Middle frontal gyrus (tissue), 1 donor: ENCODE measurements around the gene CCDC27.
A peak's percentile ranks its signal among the peaks of the same experiment; 100 is the strongest.

ENCODE experiments used
- DNase-seq: peaks from one replicate; pipeline ENCODE4 v3.0.0-alpha.2; 2015; ENCODE audit warnings: low spot score; ENCODE audit errors: extremely low spot score

Gene CCDC27

GRCh38 chr1:3717715-3718601, 34.3 kb upstream of the CCDC27 start:
- no peak for DNase-seq

GRCh38 chr1:3718764-3719163, 33.5 kb upstream of the CCDC27 start:
- no peak for DNase-seq

GRCh38 chr1:3721955-3722465, 30.2 kb upstream of the CCDC27 start:
- DNase-seq, result no peak

- DNase-seq, result no peak
These were observed 29.4 kb upstream of the CCDC27 start for GRCh38 chr1:3722846-3723245.

- DNase-seq, result peak; percentile 20
These were observed 27.7 kb upstream of the CCDC27 start for GRCh38 chr1:3724416-3725030.

- DNase-seq, result no peak
These were observed 26.9 kb upstream of the CCDC27 start for GRCh38 chr1:3725366-3725765.

- DNase-seq, result no peak
These were observed 25.0 kb upstream of the CCDC27 start for GRCh38 chr1:3727042-3727824.

- DNase-seq, result no peak
These were observed 24.1 kb upstream of the CCDC27 start for GRCh38 chr1:3727825-3728776.

- DNase-seq, result no peak
These were observed 22.4 kb upstream of the CCDC27 start for GRCh38 chr1:3729594-3730542.

GRCh38 chr1:3730543-3731247, 21.6 kb upstream of the CCDC27 start:
- no peak for DNase-seq

GRCh38 chr1:3731583-3732433, 20.4 kb upstream of the CCDC27 start:
- DNase-seq, result no peak

GRCh38 chr1:3732434-3733093, 19.7 kb upstream of the CCDC27 start:
- DNase-seq, result no peak

- no peak for DNase-seq
These were observed 19.0 kb upstream of the CCDC27 start for GRCh38 chr1:3733094-3733882.

- DNase-seq, result no peak
These were observed 18.2 kb upstream of the CCDC27 start for GRCh38 chr1:3733883-3734589.

- DNase-seq, result no peak
These were observed 17.6 kb upstream of the CCDC27 start for GRCh38 chr1:3734602-3735001.
